ENCODE results near the gene RAB3GAP2. TPM values are rescaled to one million over a fixed set of nuclear protein-coding genes. Genes with fewer than 3 reads are reported as not detected.
"Not testable (repeated sequence)": the region's sequence is repeated elsewhere in the genome, so short reads cannot be mapped to it uniquely, and the experiment has no call there.

RAB3GAP2 gene
- total RNA-seq, 2 donors from 2014 or later = 50.1 to 50.5 TPM

DNA sequence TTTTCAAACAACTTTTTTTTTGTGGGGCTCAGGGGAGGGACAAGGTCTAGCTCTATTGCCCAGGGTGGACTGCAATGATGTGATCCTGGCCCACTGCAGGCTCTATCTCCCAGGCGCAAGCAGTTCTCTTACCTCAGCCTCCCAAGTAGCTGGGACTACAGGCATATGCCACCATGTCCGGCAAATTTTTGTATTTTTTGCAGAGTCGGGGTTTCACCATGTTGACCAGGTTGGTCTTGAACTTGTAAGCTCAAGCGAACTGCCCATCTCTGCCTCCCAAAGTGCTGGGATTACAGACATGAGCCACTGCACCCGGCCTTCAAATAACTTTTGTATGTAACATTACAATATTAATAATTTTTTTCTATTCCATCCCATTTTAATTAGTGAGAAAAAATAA lies 33.0 kb downstream of the RAB3GAP2 start:
- peaks cover 3% of the 10 kb centered on the region for H3K36me3 Mint-ChIP-seq (ENCODE audit: low read depth)
- no peak overlapping the region for H3K4me3 Mint-ChIP-seq
- H3K27ac Mint-ChIP-seq = no peak overlapping the region
- H3K4me1 Mint-ChIP-seq = peaks cover 14% of the 10 kb centered on the region
- H3K27me3 Mint-ChIP-seq = no peaks in the 10 kb centered on the region
- peaks cover 3% of the 10 kb centered on the region for H3K9me3 Mint-ChIP-seq
- no peak for ATAC-seq (replicated peaks)

- Mint-ChIP-seq H3K36me3 (ENCODE audit: low read depth) (peaks cover 21% of the 10 kb centered on the region), H3K4me1 (peaks cover 10% of the 10 kb centered on the region)
- not testable (repeated sequence) for H3K4me3 Mint-ChIP-seq; H3K27me3 Mint-ChIP-seq; ATAC-seq (replicated peaks); H3K27ac Mint-ChIP-seq; H3K9me3 Mint-ChIP-seq
These were observed 36.0 kb downstream of the RAB3GAP2 start for GRCh38 chr1:220236278-220236677.

DNA sequence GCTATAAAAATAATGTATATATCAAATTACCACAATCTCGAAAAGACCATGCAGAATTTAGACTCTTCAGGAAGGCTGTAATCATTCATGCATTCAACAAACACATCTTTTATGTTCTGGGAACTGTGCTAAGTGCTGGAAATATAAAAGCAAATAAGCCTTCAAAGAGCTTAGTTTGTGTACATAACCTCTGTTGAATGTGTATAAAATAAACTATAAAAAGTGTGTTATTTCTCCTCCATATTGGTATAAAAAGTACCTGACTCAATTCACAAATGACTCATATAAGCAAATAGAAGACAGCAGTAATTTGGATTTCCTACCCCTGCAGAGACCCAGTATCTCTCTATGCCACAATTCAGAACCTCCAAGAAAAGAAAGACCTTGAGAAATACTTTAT lies 36.8 kb downstream of the RAB3GAP2 start:
- no peaks in the 10 kb centered on the region for H3K27me3 Mint-ChIP-seq

GRCh38 chr1:220233927-220234326 lies 38.3 kb downstream of the RAB3GAP2 start:
- peaks cover 18% of the 10 kb centered on the region for H3K4me1 Mint-ChIP-seq
- H3K36me3 Mint-ChIP-seq (ENCODE audit: low read depth) = peaks cover 42% of the 10 kb centered on the region
- no peak overlapping the region for H3K4me3 Mint-ChIP-seq
- peak; percentile 34 for ATAC-seq (replicated peaks)
- H3K9me3 Mint-ChIP-seq = no peaks in the 10 kb centered on the region
- no peaks in the 10 kb centered on the region for H3K27me3 Mint-ChIP-seq
- no peak overlapping the region for H3K27ac Mint-ChIP-seq

More for the DNA sequence above, 36.8 kb downstream of the RAB3GAP2 start:
- no peak overlapping the region for H3K4me3 Mint-ChIP-seq
- H3K27ac Mint-ChIP-seq = no peak overlapping the region
- no peaks in the 10 kb centered on the region for H3K9me3 Mint-ChIP-seq
- peaks cover 29% of the 10 kb centered on the region for H3K36me3 Mint-ChIP-seq (ENCODE audit: low read depth)
- H3K4me1 Mint-ChIP-seq = peaks cover 18% of the 10 kb centered on the region
- ATAC-seq (replicated peaks) = peak; percentile 34

- H3K9me3 Mint-ChIP-seq = no peaks in the 10 kb centered on the region
- no peak for ATAC-seq (replicated peaks)
- H3K36me3 Mint-ChIP-seq (ENCODE audit: low read depth) = peaks cover 72% of the 10 kb centered on the region
- H3K27ac Mint-ChIP-seq = no peak overlapping the region
- H3K4me1 Mint-ChIP-seq = peaks cover 30% of the 10 kb centered on the region
- H3K4me3 Mint-ChIP-seq = no peak overlapping the region
- H3K27me3 Mint-ChIP-seq = no peaks in the 10 kb centered on the region
These were observed 42.5 kb downstream of the RAB3GAP2 start for GRCh38 chr1:220229771-220230170.

- no peak overlapping the region for H3K27ac Mint-ChIP-seq
- H3K4me1 Mint-ChIP-seq = peaks cover 36% of the 10 kb centered on the region
- peaks cover 62% of the 10 kb centered on the region for H3K36me3 Mint-ChIP-seq (ENCODE audit: low read depth)
- no peaks in the 10 kb centered on the region for H3K9me3 Mint-ChIP-seq
- no peaks in the 10 kb centered on the region for H3K27me3 Mint-ChIP-seq
- no peak for ATAC-seq (replicated peaks)
- H3K4me3 Mint-ChIP-seq = no peak overlapping the region
These were observed 44.9 kb downstream of the RAB3GAP2 start for GRCh38 chr1:220227393-220227792.

DNA sequence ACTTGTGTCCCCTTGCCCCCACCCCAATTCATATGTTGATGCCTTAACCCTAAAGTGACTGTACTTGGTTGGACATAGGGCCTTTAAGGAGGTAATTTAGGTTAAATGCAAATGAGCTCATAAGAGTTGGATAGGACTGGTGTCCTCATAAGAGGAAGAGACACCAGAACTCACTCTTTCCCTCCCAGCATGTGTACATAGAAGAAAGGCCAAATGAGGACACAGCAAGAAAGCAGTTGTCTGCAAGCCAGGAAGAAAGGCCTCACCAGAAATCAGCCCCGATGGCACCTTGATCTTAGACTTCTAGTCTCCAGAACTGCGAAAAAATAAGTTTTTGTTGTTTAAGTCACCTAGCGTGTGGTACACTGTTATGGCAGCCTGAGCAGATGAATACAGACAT lies 45.5 kb downstream of the RAB3GAP2 start:
- Mint-ChIP-seq H3K27me3 (no peaks in the 10 kb centered on the region), H3K4me1 (peaks cover 36% of the 10 kb centered on the region), H3K4me3 (no peak overlapping the region), H3K27ac (no peak overlapping the region), H3K36me3 (ENCODE audit: low read depth) (peaks cover 56% of the 10 kb centered on the region), H3K9me3 (no peaks in the 10 kb centered on the region)
- no peak for ATAC-seq (replicated peaks)

- Mint-ChIP-seq H3K27ac (no peak overlapping the region), H3K4me1 (peaks cover 34% of the 10 kb centered on the region), H3K9me3 (no peaks in the 10 kb centered on the region), H3K27me3 (no peaks in the 10 kb centered on the region), H3K36me3 (ENCODE audit: low read depth) (peaks cover 55% of the 10 kb centered on the region), H3K4me3 (no peak overlapping the region)
- no peak for ATAC-seq (replicated peaks)
These were observed 46.3 kb downstream of the RAB3GAP2 start for GRCh38 chr1:220225957-220226356.

DNA sequence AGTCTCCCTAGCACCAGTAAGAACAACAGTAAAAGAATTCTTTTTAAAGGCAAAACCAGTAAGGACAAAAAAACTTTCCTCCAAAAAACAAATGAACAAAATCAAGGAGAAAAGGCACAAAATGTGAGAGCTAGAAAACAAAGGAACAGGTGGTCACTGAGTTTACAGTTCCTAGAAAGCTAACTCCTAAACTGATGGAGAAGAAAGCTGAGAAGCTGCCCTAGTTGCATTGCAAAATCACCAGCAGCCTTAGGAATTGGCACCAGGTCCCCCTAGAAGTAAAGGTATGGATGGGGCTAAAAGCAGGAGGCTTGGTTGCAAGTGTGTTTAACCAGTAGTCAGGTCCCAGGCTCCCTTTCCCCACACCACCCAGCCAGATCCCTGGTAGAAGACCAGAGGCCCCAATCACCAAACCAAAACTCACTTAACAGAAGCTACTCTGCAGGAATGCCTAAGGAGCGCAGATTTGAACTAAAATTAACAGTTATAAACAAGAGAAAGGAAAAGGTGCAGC lies 47.6 kb downstream of the RAB3GAP2 start:
- H3K27ac Mint-ChIP-seq = no peak overlapping the region
- no peak for ATAC-seq (replicated peaks)
- peak overlapping the region; percentile 9 for H3K4me3 Mint-ChIP-seq
- peaks cover 39% of the 10 kb centered on the region for H3K4me1 Mint-ChIP-seq
- H3K36me3 Mint-ChIP-seq (ENCODE audit: low read depth) = peaks cover 53% of the 10 kb centered on the region
- no peaks in the 10 kb centered on the region for H3K27me3 Mint-ChIP-seq
- no peaks in the 10 kb centered on the region for H3K9me3 Mint-ChIP-seq

GRCh38 chr1:220224033-220224432 lies 48.2 kb downstream of the RAB3GAP2 start:
- Mint-ChIP-seq H3K4me3 (peak overlapping the region; percentile 9), H3K27ac (peak overlapping the region; percentile 5), H3K36me3 (ENCODE audit: low read depth) (peaks cover 48% of the 10 kb centered on the region), H3K27me3 (no peaks in the 10 kb centered on the region), H3K4me1 (peaks cover 39% of the 10 kb centered on the region), H3K9me3 (no peaks in the 10 kb centered on the region)
- ATAC-seq (replicated peaks) = peak; percentile 84

DNA sequence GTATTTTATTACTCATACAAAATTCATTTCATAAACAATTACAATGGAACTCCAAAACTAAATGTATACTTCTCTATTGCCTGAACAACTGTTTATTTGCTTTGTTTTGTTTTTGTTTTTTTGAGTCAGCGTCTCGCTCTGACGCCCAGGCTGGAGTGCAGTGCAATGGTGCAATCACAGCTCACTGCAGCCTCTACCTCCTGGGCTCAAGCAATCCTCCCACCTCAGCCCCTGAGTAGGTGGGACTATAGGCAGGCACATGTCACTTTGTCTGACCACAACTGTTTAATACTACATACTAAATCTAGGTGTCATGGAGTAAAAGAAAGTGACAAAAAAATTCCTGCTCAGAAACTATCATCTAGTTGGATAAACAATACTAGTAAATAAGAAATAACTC lies 49.3 kb downstream of the RAB3GAP2 start:
- Mint-ChIP-seq H3K36me3 (ENCODE audit: low read depth) (peaks cover 37% of the 10 kb centered on the region), H3K9me3 (no peaks in the 10 kb centered on the region), H3K27me3 (no peaks in the 10 kb centered on the region), H3K27ac (no peak overlapping the region), H3K4me1 (peaks cover 41% of the 10 kb centered on the region), H3K4me3 (no peak overlapping the region)
- no peak for ATAC-seq (replicated peaks)

DNA sequence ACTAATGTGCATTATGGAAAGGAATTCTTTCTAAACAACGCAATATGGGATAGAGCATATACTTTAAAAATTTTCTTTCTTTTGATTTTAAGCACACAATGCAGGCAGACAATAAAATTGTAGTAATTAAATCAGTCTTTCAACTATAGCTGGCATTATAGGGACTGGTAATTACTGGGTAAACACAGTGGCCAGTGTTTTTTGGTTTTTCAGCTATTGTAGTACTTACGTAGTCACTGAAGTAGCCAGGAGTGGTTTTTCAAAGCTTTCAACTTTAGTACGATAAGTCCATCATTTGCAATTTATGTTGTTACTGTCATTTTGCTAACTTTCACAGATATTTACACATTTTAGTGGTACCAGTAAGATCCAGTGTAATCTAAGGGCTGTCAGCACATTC lies 50.6 kb downstream of the RAB3GAP2 start:
- no peak for ATAC-seq (replicated peaks)
- peaks cover 48% of the 10 kb centered on the region for H3K4me1 Mint-ChIP-seq
- H3K27me3 Mint-ChIP-seq = no peaks in the 10 kb centered on the region
- H3K9me3 Mint-ChIP-seq = no peaks in the 10 kb centered on the region
- peaks cover 28% of the 10 kb centered on the region for H3K36me3 Mint-ChIP-seq (ENCODE audit: low read depth)
- H3K4me3 Mint-ChIP-seq = no peak overlapping the region
- no peak overlapping the region for H3K27ac Mint-ChIP-seq

- Mint-ChIP-seq H3K27ac (no peak overlapping the region), H3K9me3 (no peaks in the 10 kb centered on the region), H3K36me3 (ENCODE audit: low read depth) (peaks cover 24% of the 10 kb centered on the region), H3K4me3 (peak overlapping the region; percentile 11), H3K27me3 (no peaks in the 10 kb centered on the region), H3K4me1 (peaks cover 44% of the 10 kb centered on the region)
- ATAC-seq (replicated peaks) = no peak
These were observed 51.0 kb downstream of the RAB3GAP2 start for GRCh38 chr1:220221269-220221668.

- not testable (repeated sequence) for H3K9me3 Mint-ChIP-seq, H3K27me3 Mint-ChIP-seq
- H3K36me3 Mint-ChIP-seq (ENCODE audit: low read depth) = peaks cover 18% of the 10 kb centered on the region
- H3K4me3 Mint-ChIP-seq = peak overlapping the region; percentile 11
- H3K4me1 Mint-ChIP-seq = peaks cover 38% of the 10 kb centered on the region
- peak; percentile 18 for ATAC-seq (replicated peaks)
- H3K27ac Mint-ChIP-seq = peak overlapping the region; percentile 8
These were observed 51.6 kb downstream of the RAB3GAP2 start for GRCh38 chr1:220220699-220221040.

GRCh38 chr1:220219865-220220698 lies 52.2 kb downstream of the RAB3GAP2 start:
- peak; percentile 48 for ATAC-seq (replicated peaks)
- Mint-ChIP-seq H3K4me3 (peak overlapping the region; percentile 11), H3K36me3 (ENCODE audit: low read depth) (peaks cover 16% of the 10 kb centered on the region), H3K9me3 (no peaks in the 10 kb centered on the region), H3K27ac (peak overlapping the region; percentile 8), H3K4me1 (peaks cover 32% of the 10 kb centered on the region), H3K27me3 (no peaks in the 10 kb centered on the region)
